Stomach (tissue), 9 donors: ENCODE measurements around the gene CCDC59. TPM values are rescaled to one million over a fixed set of nuclear protein-coding genes. Genes with fewer than 3 reads are reported as not detected.

Source experiments
- DNase-seq, 2 donors: peaks; one replicate each; pipeline versions ENCODE4 v3.0.0 to v3.0.0-alpha.2; 2013 to 2019
- H3K27ac ChIP-seq, 5 donors: fragments of 200-600 bp in 4 of 5; sonication (generic) in 4 of 5; one replicate each; pipeline ENCODE4 v1.5.1; 2013 to 2019; ENCODE audit warnings: mild to moderate bottlenecking in 1 of 5, moderate library complexity in 1 of 5
- H3K27me3 ChIP-seq, 3 donors: fragments of 200-600 bp; sonication (generic); one replicate each; pipeline ENCODE4 v1.5.1; 2017 to 2019; ENCODE audit warnings: mixed run types in 1 of 3
- H3K36me3 ChIP-seq, 4 donors: fragments of 200-600 bp; sonication (generic); 1 replicate in 3 of 4; 2 replicates in 1 of 4; pipeline ENCODE4 v1.5.1; 2016 to 2019
- H3K4me1 ChIP-seq, 4 donors: fragments of 200-600 bp; sonication (generic); one replicate each; pipeline ENCODE4 v1.5.1; 2016 to 2019
- H3K4me3 ChIP-seq, 4 donors: fragments of 200-600 bp; sonication (generic) in 3 of 4; one replicate each; pipeline ENCODE4 v1.5.1; 2016 to 2019; ENCODE audit warnings: mild to moderate bottlenecking in 1 of 4
- H3K9me3 ChIP-seq, 4 donors: fragments of 200-600 bp; sonication (generic); one replicate each; pipeline ENCODE4 v1.5.1; 2016 to 2019
- CTCF ChIP-seq, 7 experiments: fragments of 450-650 bp in 4 of 7; fragments of 200-600 bp in 3 of 7; sonication (generic) in 3 of 7; IDR thresholded peaks; one replicate each; pipeline ENCODE4 v1.5.1; 2016 to 2019; ENCODE audit warnings: antibody characterized with exemption in 7 of 7, control low read depth in 2 of 7, mild to moderate bottlenecking in 1 of 7
- EP300 ChIP-seq: sonication (generic); formaldehyde crosslinking; IDR thresholded peaks from one replicate; pipeline ENCODE4 v1.6.1; 2017; ENCODE audit warnings: antibody characterized with exemption
- POLR2A ChIP-seq, 4 donors: fragments of 450-650 bp; IDR thresholded peaks; one replicate each; pipeline ENCODE4 v1.6.1; 2016; ENCODE audit warnings: antibody characterized with exemption in 4 of 4, control low read depth in 2 of 4, mild to moderate bottlenecking in 1 of 4, moderate library complexity in 1 of 4
- POLR2AphosphoS5 ChIP-seq, 3 donors: sonication (generic); formaldehyde crosslinking; IDR thresholded peaks; one replicate each; pipeline ENCODE4 v1.6.1; 2016; ENCODE audit warnings: antibody characterized with exemption in 3 of 3
- WGBS, 5 donors: extraction: QIAGEN DNeasy Blood & Tissue Kit in 3 of 5; methylation state at CpG; one replicate each; pipeline versions ENCODE4 v1.1.5 to v1.1.7; 2013 to 2018; 5-methylcytosine and 5-hydroxymethylcytosine counted together
- intact Hi-C: fragments of 100-400 bp; cut with DNase I; formaldehyde crosslinking; loops from one replicate; pipeline ENCODE4 v1.15.1; 2023; ENCODE audit warnings: low total_unique reads
- polyA plus RNA-seq, 3 donors: library from polyadenylated mRNA; stranded (reverse); fragments of 200-250 nt; gene quantifications; one replicate each; pipeline ENCODE4 v1.2.3, GENCODE V29; 2013
- total RNA-seq, 5 donors: library from RNA; depleted of rRNA; stranded (reverse); fragments of >200 nt; gene quantifications; one replicate each; pipeline versions ENCODE4 v1.1.0 to v1.2.3, GENCODE V29; 2014 to 2016
- donor health status: healthy with polysubstance abuse.
- donor health status: Bipolar disorder and iron deficiency.
- donor health status: healthy.

Gene CCDC59
- total and polyA plus RNA-seq, 8 donors = 19.4 to 75.3 (median 47.9) TPM

GRCh38 chr12:82400819-82401218 is 42.6 kb upstream of the CCDC59 start:
- no peak for DNase-seq
- TF ChIP-seq POLR2AphosphoS5 (IDR thresholded peaks at IDR 0.05) (no peak), POLR2A (IDR thresholded peaks at IDR 0.05) (no peak), CTCF (IDR thresholded peaks at IDR 0.05) (no peak), EP300 (no peak)
- 78 to 93% (median 83%) methylated on average over 2 of the region's 2 CpGs for WGBS, 5 donors
- Histone ChIP-seq H3K27ac (no peak overlapping the region), H3K36me3 (peaks cover 0 to 21% (median 13%) of the 10 kb centered on the region in 4 donors), H3K27me3 (no peaks in the 10 kb centered on the region), H3K9me3 (no peaks in the 10 kb centered on the region), H3K4me3 (no peak overlapping the region), H3K4me1 (no peaks in the 10 kb centered on the region)
- intact Hi-C loops = no loop called here

DNA sequence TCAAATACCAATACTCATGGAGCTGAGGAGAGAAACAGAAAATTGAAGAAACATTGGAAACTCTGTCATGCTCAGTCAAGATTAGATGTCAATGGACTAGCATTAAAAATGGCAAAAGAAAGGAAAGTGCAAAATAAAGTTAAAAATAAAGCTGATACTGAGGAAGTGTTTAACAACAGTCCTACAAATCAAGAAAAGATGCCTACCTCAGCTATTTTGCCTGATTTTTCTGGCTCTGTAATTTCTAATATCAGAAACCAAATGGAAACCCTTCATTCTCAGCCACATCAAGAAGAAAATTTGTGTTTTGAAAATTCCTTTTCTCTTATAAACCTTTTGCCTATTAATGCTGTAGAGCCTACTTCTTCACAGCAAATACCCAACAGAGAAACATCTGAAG is 40.7 kb upstream of the CCDC59 start:
- Histone ChIP-seq H3K4me1 (no peaks in the 10 kb centered on the region), H3K36me3 (peaks cover 0 to 40% (median 28%) of the 10 kb centered on the region in 4 donors), H3K27ac (no peak overlapping the region), H3K4me3 (no peak overlapping the region), H3K27me3 (no peaks in the 10 kb centered on the region), H3K9me3 (no peaks in the 10 kb centered on the region)
- intact Hi-C loops = no loop called here
- DNase-seq = no peak
- TF ChIP-seq CTCF (IDR thresholded peaks at IDR 0.05) = no peak
- no peak for TF ChIP-seq POLR2A (IDR thresholded peaks at IDR 0.05)
- TF ChIP-seq EP300 = no peak
- no peak for TF ChIP-seq POLR2AphosphoS5 (IDR thresholded peaks at IDR 0.05)

GRCh38 chr12:82383930-82384552 is 25.9 kb upstream of the CCDC59 start:
- no peaks in the 10 kb centered on the region for H3K9me3 ChIP-seq
- TF ChIP-seq EP300 (no peak), POLR2A (IDR thresholded peaks at IDR 0.05) (no peak), CTCF (IDR thresholded peaks at IDR 0.05) (peak in 5 of 7 experiments; percentile 8 to 34 (median 19))
- peak in 1 of 2 donors; percentile 63 for DNase-seq
- intact Hi-C loops = no loop called here
- H3K27me3 ChIP-seq = no peaks in the 10 kb centered on the region
- H3K4me3 ChIP-seq = no peak overlapping the region
- H3K4me1 ChIP-seq = peaks cover 0 to 4% (median 0%) of the 10 kb centered on the region in 4 donors
- no peak overlapping the region for H3K27ac ChIP-seq
- peaks cover 0 to 13% (median 8%) of the 10 kb centered on the region in 4 donors for H3K36me3 ChIP-seq
- WGBS, 5 donors = 50 to 76% (median 57%) methylated on average over 2 of the region's 2 CpGs

DNA sequence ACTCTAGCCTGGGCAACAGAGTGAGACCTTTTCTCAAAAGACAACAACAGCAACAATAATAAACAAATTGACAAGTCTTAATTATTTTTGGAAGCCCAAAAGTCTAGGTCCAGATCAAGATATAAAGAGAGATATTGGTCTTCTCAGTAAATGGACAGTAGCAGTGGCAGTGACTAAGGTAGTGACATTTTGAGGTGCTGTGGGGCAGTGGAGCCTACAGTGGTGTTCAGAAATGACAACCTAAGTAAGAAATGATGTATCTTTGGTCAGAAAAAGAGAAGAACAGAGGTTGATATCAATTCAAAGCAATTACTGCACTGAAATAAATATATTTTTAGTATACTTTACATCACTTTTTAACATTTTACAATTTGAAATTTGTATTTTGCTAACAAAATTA is 20.8 kb upstream of the CCDC59 start:
- no peaks in the 10 kb centered on the region for H3K27me3 ChIP-seq
- H3K36me3 ChIP-seq = peaks cover 1 to 14% (median 7%) of the 10 kb centered on the region in 4 donors
- no peak overlapping the region for H3K27ac ChIP-seq
- no peak overlapping the region for H3K4me3 ChIP-seq
- no peak for TF ChIP-seq EP300
- no peak for TF ChIP-seq POLR2AphosphoS5 (IDR thresholded peaks at IDR 0.05)
- no peak for TF ChIP-seq POLR2A (IDR thresholded peaks at IDR 0.05)
- no peak for TF ChIP-seq CTCF (IDR thresholded peaks at IDR 0.05)
- intact Hi-C loops = no loop called here
- no peak for DNase-seq
- peaks cover 0 to 2% (median 0%) of the 10 kb centered on the region in 4 donors for H3K4me1 ChIP-seq
- peaks cover 0 to 14% (median 5%) of the 10 kb centered on the region in 4 donors for H3K9me3 ChIP-seq
